HCT116 (cell line): Measurements from ENCODE around the gene MACC1. TPM values are rescaled to one million over a fixed set of nuclear protein-coding genes. Genes with fewer than 3 reads are reported as not detected.

Experiments
- ATAC-seq: fragments of 200-7000 bp; cut with Tn5 transposase; 2 replicates; pipeline ENCODE4 v1.9.1; 2020; ENCODE audit warnings: mild to moderate bottlenecking, moderate library complexity
- BruUV-seq: library from RNA; stranded (reverse); fragments of 400-500 nt; replicated peaks from 2 replicates; lab custom pipeline; 2021; lab: Mats Ljungman, UMichigan
- CTCF ChIA-PET: fragments of 300-600 bp; sonication (Branson Sonifier 250); formaldehyde crosslinking; loops from one replicate; lab custom pipeline; 2021; ENCODE audit warnings: antibody characterized with exemption; lab: Charles Lee
- POLR2A ChIA-PET: fragments of 300-600, 350-600 bp; sonication (Branson Sonifier 250); formaldehyde crosslinking; loops from one replicate; lab custom pipeline; 2021; ENCODE audit warnings: antibody characterized with exemption; lab: Charles Lee
- RAD21 ChIA-PET, 2 experiments: fragments of 300-600 bp; sonication (Branson Sonifier 250); formaldehyde crosslinking; loops; one replicate each; lab custom pipeline; 2023; ENCODE audit warnings: low total read pairs in 2 of 2; ENCODE audit not compliant: uncharacterized antibody in 2 of 2, unreplicated experiment in 2 of 2, low non-redundant PET in 1 of 2; lab: Charles Lee
- DNase-seq: peaks from one replicate; pipeline ENCODE4 v3.0.0-alpha.2; 2010; ENCODE audit warnings: low read depth, low spot score
- H2AFZ ChIP-seq: fragments of 200-600 bp; shearing (Covaris generic), sonication (generic); 2 replicates; pipeline ENCODE4 v1.6.1; 2017; ENCODE audit warnings: low read depth, mixed run types, mixed read lengths, antibody characterized with exemption, low read length; ENCODE audit not compliant: poor library complexity, severe bottlenecking
- H3K27ac ChIP-seq: 2 replicates; pipeline ENCODE4 v1.5.1; 2012; ENCODE audit warnings: low read depth, low read length
- H3K27me3 ChIP-seq: fragments of 200-600 bp; sonication (generic); 2 replicates; pipeline ENCODE4 v1.6.1; 2016; ENCODE audit warnings: mixed run types, low read length, mixed read lengths; ENCODE audit not compliant: insufficient read depth
- H3K36me3 ChIP-seq, 2 experiments: fragments of 200-500 bp in 1 of 2; fragments of 200-600 bp in 1 of 2; sonication (Bioruptor generic) in 1 of 2; sonication (generic) in 1 of 2; 2 replicates each; pipeline versions ENCODE4 v1.5.1 to v1.6.1; 2014 to 2016; ENCODE audit warnings: low read length in 2 of 2, inconsistent platforms in 1 of 2, mixed read lengths in 1 of 2, mixed run types in 1 of 2; ENCODE audit not compliant: insufficient read depth in 2 of 2, control insufficient read depth in 1 of 2
- H3K4me1 ChIP-seq, 2 experiments: fragments of 200-600 bp in 1 of 2; sonication (generic) in 1 of 2; 2 replicates each; pipeline versions ENCODE4 v1.5.1 to v1.6.1; 2012 to 2017; ENCODE audit warnings: low read length in 2 of 2, inconsistent platforms in 1 of 2, mild to moderate bottlenecking in 1 of 2, mixed read lengths in 1 of 2, mixed run types in 1 of 2, moderate library complexity in 1 of 2; ENCODE audit not compliant: insufficient read depth in 2 of 2, control insufficient read depth in 1 of 2
- H3K4me2 ChIP-seq: fragments of 200-600 bp; sonication (generic); 2 replicates; pipeline ENCODE4 v1.6.1; 2017; ENCODE audit warnings: mixed run types, low read length, mixed read lengths
- H3K4me3 ChIP-seq, 2 experiments: fragments of 200-600 bp in 1 of 2; sonication (generic) in 1 of 2; replicated peaks in 1 of 2; 2 replicates each; pipeline ENCODE4 v1.5.1; 2011 to 2016; ENCODE audit warnings: low read length in 2 of 2, control low read depth in 1 of 2, low read depth in 1 of 2, mild to moderate bottlenecking in 1 of 2, mixed read lengths in 1 of 2, mixed run types in 1 of 2
- H3K79me2 ChIP-seq: fragments of 200-600 bp; sonication (generic); 2 replicates; pipeline ENCODE4 v1.6.1; 2017; ENCODE audit warnings: mild to moderate bottlenecking, mixed run types, low read length, moderate library complexity, mixed read lengths; ENCODE audit not compliant: insufficient read depth
- H3K9ac ChIP-seq: fragments of 200-600 bp; sonication (generic); 2 replicates; pipeline ENCODE4 v1.6.1; 2016; ENCODE audit warnings: low read length, mixed read lengths
- H3K9me2 ChIP-seq: fragments of 200-600 bp; sonication (generic), shearing (Covaris generic); 2 replicates; pipeline ENCODE4 v1.6.1; 2017; ENCODE audit warnings: mixed run types, mild to moderate bottlenecking, moderate library complexity; ENCODE audit not compliant: insufficient read depth
- H3K9me3 ChIP-seq, 2 experiments: fragments of 200-500 bp in 1 of 2; fragments of 200-600 bp in 1 of 2; sonication (Bioruptor generic) in 1 of 2; sonication (generic) in 1 of 2; 2 replicates each; pipeline ENCODE4 v1.6.1; 2014 to 2017; ENCODE audit warnings: low read length in 2 of 2, mixed read lengths in 2 of 2, inconsistent platforms in 1 of 2, low read depth in 1 of 2, mild to moderate bottlenecking in 1 of 2, mixed run types in 1 of 2, moderate library complexity in 1 of 2; ENCODE audit not compliant: control insufficient read depth in 1 of 2, insufficient read depth in 1 of 2
- H4K20me1 ChIP-seq: fragments of 200-600 bp; sonication (generic), shearing (Covaris generic); 2 replicates; pipeline ENCODE4 v1.6.1; 2017; ENCODE audit warnings: mixed run types, mild to moderate bottlenecking, moderate library complexity; ENCODE audit not compliant: insufficient read depth
- CBX3 ChIP-seq: IDR thresholded peaks from 2 replicates; pipeline ENCODE4 v1.6.1; 2012; ENCODE audit warnings: low read depth
- CEBPB ChIP-seq: IDR thresholded peaks from 2 replicates; pipeline ENCODE4 v1.6.1; 2012; ENCODE audit warnings: low read depth
- EGR1 ChIP-seq: IDR thresholded peaks from 2 replicates; pipeline ENCODE4 v1.6.1; 2012; ENCODE audit warnings: low read depth
- ELF1 ChIP-seq: IDR thresholded peaks from 2 replicates; pipeline ENCODE4 v1.6.1; 2012; ENCODE audit warnings: low read depth, borderline replicate concordance
- EZH2phosphoT487 ChIP-seq: fragments of 200-600 bp; IDR thresholded peaks from 2 replicates; pipeline ENCODE4 v1.6.1; 2018; ENCODE audit warnings: antibody characterized with exemption, borderline replicate concordance
- FOSL1 ChIP-seq: IDR thresholded peaks from 2 replicates; pipeline ENCODE4 v1.6.1; 2012; ENCODE audit warnings: low read depth
- JUND ChIP-seq: IDR thresholded peaks from 2 replicates; pipeline ENCODE4 v1.6.1; 2012
- POLR2A ChIP-seq: IDR thresholded peaks from 2 replicates; pipeline ENCODE4 v1.7.0; 2011; ENCODE audit warnings: borderline replicate concordance; ENCODE audit not compliant: insufficient read depth, insufficient read length; ENCODE audit errors: extremely low read depth
- RAD21 ChIP-seq: IDR thresholded peaks from 2 replicates; pipeline ENCODE4 v1.6.1; 2012; ENCODE audit warnings: low read depth, mild to moderate bottlenecking
- SIN3A ChIP-seq: IDR thresholded peaks from 2 replicates; pipeline ENCODE4 v1.6.1; 2012; ENCODE audit warnings: low read depth
- SP1 ChIP-seq: IDR thresholded peaks from 2 replicates; pipeline ENCODE4 v1.6.1; 2012; ENCODE audit warnings: low read depth
- SRF ChIP-seq: IDR thresholded peaks from 2 replicates; pipeline ENCODE4 v1.6.1; 2012; ENCODE audit warnings: low read depth
- TCF7L2 ChIP-seq: IDR thresholded peaks from 2 replicates; pipeline ENCODE4 v1.7.0; 2011; ENCODE audit warnings: borderline replicate concordance, inconsistent platforms; ENCODE audit not compliant: insufficient read depth, insufficient read length; ENCODE audit errors: extremely low read depth
- YY1 ChIP-seq: IDR thresholded peaks from 2 replicates; pipeline ENCODE4 v1.6.1; 2011; ENCODE audit warnings: low read length, low read depth, moderate library complexity, mild to moderate bottlenecking; ENCODE audit not compliant: insufficient replicate concordance; ENCODE audit errors: extremely low read depth
- ZFX ChIP-seq: fragments of 450-650 bp; IDR thresholded peaks from 2 replicates; pipeline ENCODE4 v1.6.1; 2017
- ZNF274 ChIP-seq: fragments of 200-500 bp; sonication (Bioruptor generic); IDR thresholded peaks from 2 replicates; pipeline ENCODE4 v1.6.1; 2014; ENCODE audit warnings: mild to moderate bottlenecking, low read depth, low read length, inconsistent platforms
- intact Hi-C: fragments of 100-400 bp; cut with micrococcal nuclease; formaldehyde crosslinking; loops from 2 replicates; pipeline ENCODE4 v1.10.0; 2022
- total RNA-seq: library from RNA; stranded (reverse); gene quantifications from one replicate; pipeline ENCODE4 v1.2.1, GENCODE V29; 2021; ENCODE audit not compliant: unreplicated experiment
- TF ChIP-seq, protein P1 (sequence below), 3 experiments: fragments of 200-600 bp in 1 of 3; sonication (generic) in 1 of 3; IDR thresholded peaks in 2 of 3; conservative IDR thresholded peaks in 1 of 3; 2 replicates each; pipeline ENCODE4 v1.5.1; 2012 to 2017; ENCODE audit warnings: low read depth in 2 of 3, low read length in 2 of 3, antibody characterized with exemption in 1 of 3, borderline replicate concordance in 1 of 3, control low read depth in 1 of 3, mild to moderate bottlenecking in 1 of 3, mixed read lengths in 1 of 3, mixed run types in 1 of 3, moderate library complexity in 1 of 3; ENCODE audit not compliant: insufficient read depth in 1 of 3
- TF ChIP-seq, protein P2 (sequence below): IDR thresholded peaks from 2 replicates; pipeline ENCODE4 v1.6.1; 2012
- TF ChIP-seq, protein P3 (sequence below): IDR thresholded peaks from 2 replicates; pipeline ENCODE4 v1.6.1; 2011; ENCODE audit warnings: mild to moderate bottlenecking, low read length, moderate library complexity; ENCODE audit not compliant: insufficient replicate concordance; ENCODE audit errors: extremely low read depth

Gene MACC1
- total RNA-seq, 1 experiment from 2014 or later = 9.8 TPM

- Histone ChIP-seq H3K4me2 (no peak overlapping the region), H3K9ac (no peak overlapping the region), H3K79me2 (no peaks in the 10 kb centered on the region), H3K27ac (no peak overlapping the region), H3K4me3 (no peak overlapping the region), H3K27me3 (no peaks in the 10 kb centered on the region), H4K20me1 (no peaks in the 10 kb centered on the region), H3K9me2 (no peaks in the 10 kb centered on the region), H2AFZ (no peak overlapping the region), H3K4me1 (no peaks in the 10 kb centered on the region), H3K36me3 (no peaks in the 10 kb centered on the region), H3K9me3 (no peaks in the 10 kb centered on the region)
- ATAC-seq = no peak
- no TSS peak for BruUV-seq
- DNase-seq = no peak
- TF ChIP-seq EGR1 = no peak
- no peak for TF ChIP-seq EZH2phosphoT487
- no peak for TF ChIP-seq SP1
- no peak for TF ChIP-seq ZFX
- TF ChIP-seq RAD21 = no peak
- TF ChIP-seq JUND = no peak
- TF ChIP-seq POLR2A = no peak
- no peak for TF ChIP-seq TCF7L2
- TF ChIP-seq FOSL1 = no peak
- no peak for TF ChIP-seq ELF1
- TF ChIP-seq, protein P1, sequence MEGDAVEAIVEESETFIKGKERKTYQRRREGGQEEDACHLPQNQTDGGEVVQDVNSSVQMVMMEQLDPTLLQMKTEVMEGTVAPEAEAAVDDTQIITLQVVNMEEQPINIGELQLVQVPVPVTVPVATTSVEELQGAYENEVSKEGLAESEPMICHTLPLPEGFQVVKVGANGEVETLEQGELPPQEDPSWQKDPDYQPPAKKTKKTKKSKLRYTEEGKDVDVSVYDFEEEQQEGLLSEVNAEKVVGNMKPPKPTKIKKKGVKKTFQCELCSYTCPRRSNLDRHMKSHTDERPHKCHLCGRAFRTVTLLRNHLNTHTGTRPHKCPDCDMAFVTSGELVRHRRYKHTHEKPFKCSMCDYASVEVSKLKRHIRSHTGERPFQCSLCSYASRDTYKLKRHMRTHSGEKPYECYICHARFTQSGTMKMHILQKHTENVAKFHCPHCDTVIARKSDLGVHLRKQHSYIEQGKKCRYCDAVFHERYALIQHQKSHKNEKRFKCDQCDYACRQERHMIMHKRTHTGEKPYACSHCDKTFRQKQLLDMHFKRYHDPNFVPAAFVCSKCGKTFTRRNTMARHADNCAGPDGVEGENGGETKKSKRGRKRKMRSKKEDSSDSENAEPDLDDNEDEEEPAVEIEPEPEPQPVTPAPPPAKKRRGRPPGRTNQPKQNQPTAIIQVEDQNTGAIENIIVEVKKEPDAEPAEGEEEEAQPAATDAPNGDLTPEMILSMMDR (IDR thresholded peaks at IDR 0.05 in 2 of 3, conservative IDR thresholded peaks at IDR 0.05 in 1 of 3; ENCODE audit: borderline replicate concordance in 1 of 3, insufficient read depth in 1 of 3, low read depth in 2 of 3, low read length in 2 of 3) = no peak
- intact Hi-C loops = no loop called here
- ChIA-PET CTCF (no interaction called here), POLR2A (no interaction called here), RAD21 (no interaction called here)
Observed at GRCh38 chr7:20260223-20260622, 43.0 kb upstream of the MACC1 start.

DNA sequence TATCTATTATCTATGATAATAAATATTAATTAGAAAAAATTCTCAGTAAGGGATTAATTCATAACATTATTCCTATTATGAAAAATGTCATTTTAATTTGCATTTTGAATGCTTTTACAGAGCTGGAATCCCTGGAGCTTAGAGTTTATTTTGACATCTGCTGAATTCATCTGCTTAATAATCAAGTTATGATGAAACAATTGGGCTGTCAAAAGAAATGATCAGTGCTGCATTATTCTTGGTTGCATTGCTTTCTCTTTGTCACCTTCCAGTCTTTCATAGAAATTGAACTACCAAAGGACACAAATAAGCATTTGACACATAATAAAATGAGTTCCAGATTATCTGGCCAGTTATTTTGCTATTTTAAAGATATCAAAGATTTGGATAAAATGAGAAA is 40.0 kb upstream of the MACC1 start:
- no peaks in the 10 kb centered on the region for H3K79me2 ChIP-seq
- no peak overlapping the region for H3K27ac ChIP-seq
- H3K36me3 ChIP-seq = no peaks in the 10 kb centered on the region
- no peak overlapping the region for H2AFZ ChIP-seq
- no peaks in the 10 kb centered on the region for H3K27me3 ChIP-seq
- H3K9me2 ChIP-seq = no peaks in the 10 kb centered on the region
- H3K4me2 ChIP-seq = no peak overlapping the region
- H3K9me3 ChIP-seq = no peaks in the 10 kb centered on the region
- H4K20me1 ChIP-seq = no peaks in the 10 kb centered on the region
- H3K4me3 ChIP-seq = no peak overlapping the region
- DNase-seq (no peak), ATAC-seq (no peak)
- ChIA-PET POLR2A (no interaction called here), CTCF (no interaction called here), RAD21 (no interaction called here)
- BruUV-seq = no TSS peak
- intact Hi-C loops = no loop called here
- no peak overlapping the region for H3K9ac ChIP-seq
- H3K4me1 ChIP-seq = no peaks in the 10 kb centered on the region
- TF ChIP-seq ZNF274 (no peak), SP1 (no peak), SIN3A (no peak), EZH2phosphoT487 (no peak), CBX3 (no peak), POLR2A (no peak), RAD21 (no peak), FOSL1 (no peak), CEBPB (no peak), SRF (no peak), YY1 (no peak)
- TF ChIP-seq, protein P2, sequence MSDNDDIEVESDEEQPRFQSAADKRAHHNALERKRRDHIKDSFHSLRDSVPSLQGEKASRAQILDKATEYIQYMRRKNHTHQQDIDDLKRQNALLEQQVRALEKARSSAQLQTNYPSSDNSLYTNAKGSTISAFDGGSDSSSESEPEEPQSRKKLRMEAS = no peak
- TF ChIP-seq, protein P3, sequence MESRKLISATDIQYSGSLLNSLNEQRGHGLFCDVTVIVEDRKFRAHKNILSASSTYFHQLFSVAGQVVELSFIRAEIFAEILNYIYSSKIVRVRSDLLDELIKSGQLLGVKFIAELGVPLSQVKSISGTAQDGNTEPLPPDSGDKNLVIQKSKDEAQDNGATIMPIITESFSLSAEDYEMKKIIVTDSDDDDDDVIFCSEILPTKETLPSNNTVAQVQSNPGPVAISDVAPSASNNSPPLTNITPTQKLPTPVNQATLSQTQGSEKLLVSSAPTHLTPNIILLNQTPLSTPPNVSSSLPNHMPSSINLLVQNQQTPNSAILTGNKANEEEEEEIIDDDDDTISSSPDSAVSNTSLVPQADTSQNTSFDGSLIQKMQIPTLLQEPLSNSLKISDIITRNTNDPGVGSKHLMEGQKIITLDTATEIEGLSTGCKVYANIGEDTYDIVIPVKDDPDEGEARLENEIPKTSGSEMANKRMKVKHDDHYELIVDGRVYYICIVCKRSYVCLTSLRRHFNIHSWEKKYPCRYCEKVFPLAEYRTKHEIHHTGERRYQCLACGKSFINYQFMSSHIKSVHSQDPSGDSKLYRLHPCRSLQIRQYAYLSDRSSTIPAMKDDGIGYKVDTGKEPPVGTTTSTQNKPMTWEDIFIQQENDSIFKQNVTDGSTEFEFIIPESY = no peak
